Muscle layer of colon (tissue), 2 donors: Measurements from ENCODE around the gene CCDC200.

Experiments used
- H3K27ac ChIP-seq: one replicate; pipeline ENCODE4 v1.7.0; 2013; ENCODE audit warnings: low read depth, mild to moderate bottlenecking, low read length, moderate library complexity
- H3K27me3 ChIP-seq, 2 donors: one replicate each; pipeline ENCODE4 v1.7.0; 2013; ENCODE audit warnings: low read length in 2 of 2, mild to moderate bottlenecking in 2 of 2; ENCODE audit not compliant: insufficient read depth in 2 of 2, control insufficient read depth in 1 of 2
- H3K36me3 ChIP-seq: one replicate; pipeline ENCODE4 v1.7.0; 2013; ENCODE audit warnings: mild to moderate bottlenecking, low read length; ENCODE audit not compliant: insufficient read depth
- H3K4me1 ChIP-seq: one replicate; pipeline ENCODE4 v1.7.0; 2013; ENCODE audit warnings: mild to moderate bottlenecking, low read length; ENCODE audit not compliant: insufficient read depth
- H3K4me3 ChIP-seq, 2 donors: one replicate each; pipeline ENCODE4 v1.7.0; 2013; ENCODE audit warnings: low read length in 2 of 2, low read depth in 1 of 2, mild to moderate bottlenecking in 1 of 2, moderate library complexity in 1 of 2
- H3K9ac ChIP-seq: one replicate; pipeline ENCODE4 v1.7.0; 2013; ENCODE audit warnings: low read length
- H3K9me3 ChIP-seq: one replicate; pipeline ENCODE4 v1.7.0; 2013; ENCODE audit warnings: mild to moderate bottlenecking, low read length
- donor health status: abdominal sarcoma.
- donor health status: Adenocarcinoma of cecum.

CCDC200 gene

GRCh38 chr17:43175213-43176118 lies 53.0 kb downstream of the CCDC200 start:
- H3K9ac ChIP-seq = no peak overlapping the region
- H3K4me1 ChIP-seq = peaks cover 43% of the 10 kb centered on the region
- H3K4me3 ChIP-seq = no peak overlapping the region
- H3K9me3 ChIP-seq = no peaks in the 10 kb centered on the region
- no peak overlapping the region for H3K27ac ChIP-seq
- no peaks in the 10 kb centered on the region for H3K27me3 ChIP-seq
- peaks cover 32% of the 10 kb centered on the region for H3K36me3 ChIP-seq

GRCh38 chr17:43171586-43172487 lies 56.6 kb downstream of the CCDC200 start:
- Histone ChIP-seq H3K27me3 (no peaks in the 10 kb centered on the region), H3K4me3 (peak overlapping the region; percentile 80 to 93), H3K9me3 (no peaks in the 10 kb centered on the region), H3K9ac (peak overlapping the region; percentile 87), H3K27ac (peak overlapping the region; percentile 92), H3K4me1 (peaks cover 47% of the 10 kb centered on the region), H3K36me3 (peaks cover 10% of the 10 kb centered on the region)
